Activated T-cell treated with anti-CD3 and anti-CD28 coated beads, Interleukin-2, amount 50 U/mL, for 48 hours (primary cell): ENCODE results near the gene NEUROD1.

Experiments used
- DNase-seq, 2 experiments: peaks; one replicate each; pipeline ENCODE4 v3.0.0-alpha.2; 2020

NEUROD1 gene

GRCh38 chr2:181679544-181679979 is 755 bp downstream of the NEUROD1 start:
- DNase-seq: no peak

DNA sequence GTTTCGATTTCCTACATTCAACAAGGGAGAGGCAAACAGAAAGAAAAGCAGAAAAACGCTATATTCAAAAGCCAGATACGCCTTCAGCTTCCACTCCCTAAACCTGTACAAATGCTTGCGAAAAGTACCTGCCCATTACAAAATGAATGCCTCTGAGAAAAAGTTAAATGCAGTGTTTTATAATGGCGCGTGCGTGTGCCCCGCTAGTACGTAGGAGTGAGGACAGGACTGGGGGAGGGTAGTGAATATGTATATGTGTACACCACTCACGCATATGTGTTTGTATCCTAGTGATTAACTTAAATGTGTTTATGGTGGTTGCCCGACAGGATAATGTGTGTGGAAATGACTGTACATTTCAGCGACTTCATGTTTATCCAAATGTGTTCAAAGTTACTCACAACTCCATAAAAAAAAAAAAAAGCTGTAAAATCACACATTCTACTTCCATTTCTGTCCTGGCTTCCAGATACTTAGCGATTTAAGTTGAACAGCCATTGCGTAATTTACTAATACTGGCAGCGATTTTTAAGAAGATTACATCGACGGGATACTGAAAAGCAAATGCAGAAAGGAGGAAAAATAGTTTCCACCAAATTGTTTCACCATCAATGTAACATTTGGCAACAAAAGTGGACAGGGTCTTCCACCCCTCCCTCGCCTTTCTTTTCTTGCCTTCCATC is 1.3 kb downstream of the NEUROD1 start:
- DNase-seq: no peak

DNA sequence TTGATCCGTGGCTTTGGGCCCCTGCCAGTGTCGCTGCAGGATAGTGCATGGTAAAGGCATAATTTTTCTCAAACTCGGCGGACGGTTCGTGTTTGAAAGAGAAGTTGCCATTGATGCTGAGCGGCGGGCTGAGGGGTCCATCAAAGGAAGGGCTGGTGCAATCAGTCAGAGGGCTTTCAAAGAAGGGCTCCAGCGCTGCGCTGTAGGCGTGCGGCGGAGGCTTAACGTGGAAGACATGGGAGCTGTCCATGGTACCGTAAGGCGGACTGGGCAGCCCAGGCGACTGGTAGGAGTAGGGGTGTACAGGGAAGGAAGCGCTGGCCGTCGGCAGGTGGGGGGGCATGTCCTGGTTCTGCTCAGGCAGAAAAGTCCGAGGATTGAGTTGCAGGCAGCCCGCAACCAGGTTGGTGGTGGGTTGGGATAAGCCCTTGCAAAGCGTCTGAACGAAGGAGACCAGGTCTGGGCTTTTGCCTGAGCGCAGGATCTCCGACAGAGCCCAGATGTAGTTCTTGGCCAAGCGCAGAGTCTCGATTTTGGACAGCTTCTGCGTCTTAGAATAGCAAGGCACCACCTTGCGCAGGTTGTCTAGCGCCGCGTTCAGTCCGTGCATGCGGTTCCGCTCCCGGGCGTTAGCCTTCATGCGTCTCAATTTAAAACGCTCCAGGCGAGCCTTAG is 2.3 kb downstream of the NEUROD1 start:
- peak; percentile 69 to 75 for DNase-seq

DNA sequence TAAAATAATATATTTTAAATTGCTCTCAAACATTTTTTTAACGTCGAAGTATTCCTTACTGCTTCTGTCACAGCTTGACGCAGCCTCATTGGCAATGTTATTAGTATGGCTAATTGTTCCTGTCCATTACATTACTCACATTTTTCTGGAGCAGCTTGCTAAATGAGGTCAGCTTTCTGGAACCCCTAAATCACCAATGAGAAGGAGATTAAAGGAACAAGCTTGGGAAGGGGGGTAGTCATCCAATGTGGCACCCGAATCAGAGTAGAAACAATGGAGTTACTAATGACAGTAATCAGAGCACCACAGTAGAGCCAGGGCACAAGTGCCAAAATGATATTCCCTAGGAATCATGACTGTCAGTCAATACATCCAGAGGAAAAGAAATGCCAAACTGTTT is 5.1 kb downstream of the NEUROD1 start:
- no peak for DNase-seq

- no peak for DNase-seq
These were observed 5.9 kb downstream of the NEUROD1 start for GRCh38 chr2:181674461-181674860.

- no peak for DNase-seq
These were observed 7.1 kb downstream of the NEUROD1 start for GRCh38 chr2:181673173-181673572.

DNA sequence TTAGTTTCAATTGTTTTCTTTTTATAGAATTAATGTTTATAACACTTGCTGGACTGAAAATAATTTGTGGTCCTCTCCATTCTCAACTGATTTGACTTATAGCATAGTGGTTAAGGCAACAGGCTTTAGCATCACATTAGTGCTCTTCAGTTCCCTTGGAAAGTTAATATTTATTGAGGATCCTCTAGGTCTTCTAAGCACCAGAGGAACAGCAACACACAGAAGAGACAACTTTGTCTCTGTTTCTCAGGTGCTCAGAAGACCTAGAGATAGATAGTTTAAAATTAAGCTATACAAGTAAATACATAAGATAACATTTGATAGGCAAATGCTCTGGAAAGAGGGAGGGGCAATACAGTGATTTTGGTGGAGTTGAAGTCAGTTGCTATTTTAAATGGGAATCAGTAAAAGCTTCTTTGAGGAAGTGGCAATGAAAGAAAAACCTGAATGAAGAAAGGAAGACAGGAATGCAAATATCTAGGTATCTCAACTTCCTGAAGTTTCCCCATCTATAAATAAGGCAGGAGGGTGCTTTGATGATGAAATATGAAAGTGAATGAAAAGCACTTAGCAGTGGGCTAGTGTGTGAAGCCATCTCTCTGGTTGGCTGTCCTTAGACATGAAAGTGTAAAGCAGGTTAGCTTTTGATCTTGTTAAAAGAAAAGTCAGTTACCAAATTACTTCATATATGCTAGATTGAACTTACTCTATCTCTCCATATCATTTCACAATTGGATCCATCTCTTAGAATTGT is 7.9 kb downstream of the NEUROD1 start:
- no peak for DNase-seq

- DNase-seq: no peak
These were observed 9.7 kb downstream of the NEUROD1 start for GRCh38 chr2:181670632-181671031.

DNA sequence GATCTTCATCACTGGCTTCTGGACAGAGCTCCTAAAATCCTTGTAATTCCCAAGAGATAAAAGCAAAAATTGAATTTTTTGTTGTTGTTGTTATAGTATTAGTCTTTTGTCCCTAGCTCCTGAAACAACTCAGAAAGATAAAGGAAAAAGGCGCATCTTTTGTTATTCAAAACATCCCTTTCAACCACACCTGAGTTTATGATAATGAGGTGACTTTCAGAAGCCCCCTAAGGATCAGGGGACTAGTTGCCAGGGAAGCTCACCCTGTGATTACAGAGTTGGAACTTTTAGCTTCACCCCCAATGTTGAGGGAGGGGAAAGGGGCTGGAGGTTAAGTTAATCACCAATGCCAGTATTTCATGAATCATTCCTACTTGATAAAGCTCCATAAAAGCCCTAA is 13.1 kb downstream of the NEUROD1 start:
- DNase-seq: no peak

DNA sequence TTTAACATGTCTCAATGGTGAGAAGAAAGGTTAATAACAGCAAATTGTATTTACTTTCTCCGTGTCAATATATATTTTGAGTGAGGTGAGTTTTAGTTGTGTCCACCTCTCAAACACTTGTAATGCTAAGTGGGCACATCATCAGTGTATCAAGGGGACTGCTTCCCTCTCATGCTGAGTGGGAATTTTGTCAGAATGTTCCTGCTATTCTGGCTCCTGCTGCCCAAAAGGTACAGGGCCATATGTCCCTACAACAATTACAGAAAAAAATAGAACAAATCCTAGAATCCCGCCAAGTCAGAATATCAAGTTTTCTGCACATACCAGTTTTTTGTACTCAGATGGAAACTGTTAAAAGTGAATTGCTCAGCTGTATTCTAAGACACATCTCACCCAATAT is 18.0 kb downstream of the NEUROD1 start:
- DNase-seq: no peak

GRCh38 chr2:181660181-181660580 is 20.1 kb downstream of the NEUROD1 start:
- no peak for DNase-seq

- DNase-seq: no peak
These were observed 21.9 kb downstream of the NEUROD1 start for GRCh38 chr2:181658444-181658843.

DNA sequence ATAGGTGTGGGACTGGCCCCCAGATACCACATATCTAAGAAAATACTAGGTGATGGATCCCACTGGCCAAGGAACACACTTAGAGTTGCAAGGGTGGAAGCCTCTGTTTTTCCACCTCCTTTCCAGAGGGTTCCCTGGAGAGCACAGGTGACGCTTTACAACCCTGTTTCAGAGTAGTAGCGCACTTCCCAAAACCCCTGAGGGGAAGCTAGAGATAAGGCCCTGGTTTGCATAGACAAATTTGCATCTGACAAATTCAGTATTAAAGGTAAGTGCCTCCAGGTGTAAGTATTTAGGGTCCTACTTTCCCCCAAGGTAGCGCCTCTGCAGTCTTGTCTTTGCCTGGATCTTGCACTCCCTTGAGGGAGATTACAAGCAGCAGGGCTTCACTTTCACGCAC is 22.9 kb downstream of the NEUROD1 start:
- no peak for DNase-seq

DNA sequence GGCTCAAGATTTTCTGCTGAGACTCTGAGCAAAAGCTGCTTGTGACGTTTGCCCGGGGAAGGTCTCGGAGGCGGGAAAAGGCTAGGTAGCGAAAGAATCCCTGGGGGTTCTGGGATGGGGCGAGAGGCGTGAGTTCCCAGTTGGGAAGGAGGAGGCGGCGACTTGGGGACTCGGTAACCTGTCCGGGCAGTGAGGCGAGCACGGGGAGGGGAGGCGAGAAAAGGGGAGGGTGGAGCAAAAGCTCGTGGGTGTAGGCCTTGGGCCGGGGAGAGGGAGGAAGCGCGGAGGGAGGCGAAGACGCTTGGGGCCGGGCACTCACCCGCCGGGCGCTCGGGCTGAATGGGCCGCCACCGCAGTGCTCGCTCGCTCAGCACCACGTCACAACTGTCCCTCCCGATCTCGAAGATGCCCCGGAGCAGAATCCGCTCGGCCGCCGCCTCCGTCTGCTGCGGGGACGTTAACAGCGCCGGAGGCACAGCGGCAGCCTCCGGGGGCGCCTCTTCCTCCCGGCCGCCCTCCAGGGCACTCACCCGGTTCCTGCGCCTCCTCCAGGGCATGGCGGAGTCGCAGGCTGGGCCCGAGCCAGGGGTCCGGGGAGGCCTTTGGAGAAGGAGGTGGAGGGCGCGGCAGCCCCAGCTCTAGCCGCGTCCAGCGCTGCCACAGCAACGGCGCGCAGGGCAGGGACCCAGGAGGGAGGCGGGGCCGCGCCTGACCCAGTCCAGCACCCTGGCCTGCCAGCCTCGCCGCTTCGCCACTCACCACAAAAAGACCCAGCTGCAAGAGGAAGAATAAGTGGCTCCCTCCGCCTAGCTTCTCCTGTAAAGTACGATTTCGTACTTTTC is 23.6 kb downstream of the NEUROD1 start, which contains the start of gene CERKL:
CERKL (minus strand) TSS at position 656 of the 842 bp plus-strand sequence; CDS start at position 557, 99 bp downstream.
- peak; percentile 38 to 51 for DNase-seq

GRCh38 chr2:181655519-181655918 is 24.8 kb downstream of the NEUROD1 start:
- no peak for DNase-seq

DNA sequence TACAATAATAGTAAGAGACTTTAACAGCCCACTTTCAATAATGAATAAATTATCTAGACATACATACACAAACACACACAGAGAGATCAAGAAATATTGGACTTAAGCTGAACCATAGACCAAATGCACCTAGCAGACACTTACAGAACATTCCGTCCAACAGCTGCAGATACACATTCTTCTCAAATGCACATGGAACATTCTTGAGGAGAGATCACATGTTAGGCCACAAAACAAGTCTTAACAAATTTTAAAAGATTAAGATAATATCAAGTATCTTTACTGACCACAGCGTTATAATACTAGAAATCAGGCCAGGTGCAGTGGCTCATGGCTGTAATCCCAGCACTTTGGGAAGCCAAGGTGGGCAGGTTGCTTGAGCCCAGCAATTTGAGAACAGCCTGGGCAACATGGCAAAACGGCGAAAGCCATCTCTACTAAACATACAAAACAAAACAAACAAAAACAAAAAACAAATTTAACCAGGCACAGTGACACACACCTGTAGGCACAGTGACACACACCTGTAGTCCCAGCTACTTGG is 30.8 kb downstream of the NEUROD1 start:
- no peak for DNase-seq

GRCh38 chr2:181648478-181649155 is 31.7 kb downstream of the NEUROD1 start:
- no peak for DNase-seq

DNA sequence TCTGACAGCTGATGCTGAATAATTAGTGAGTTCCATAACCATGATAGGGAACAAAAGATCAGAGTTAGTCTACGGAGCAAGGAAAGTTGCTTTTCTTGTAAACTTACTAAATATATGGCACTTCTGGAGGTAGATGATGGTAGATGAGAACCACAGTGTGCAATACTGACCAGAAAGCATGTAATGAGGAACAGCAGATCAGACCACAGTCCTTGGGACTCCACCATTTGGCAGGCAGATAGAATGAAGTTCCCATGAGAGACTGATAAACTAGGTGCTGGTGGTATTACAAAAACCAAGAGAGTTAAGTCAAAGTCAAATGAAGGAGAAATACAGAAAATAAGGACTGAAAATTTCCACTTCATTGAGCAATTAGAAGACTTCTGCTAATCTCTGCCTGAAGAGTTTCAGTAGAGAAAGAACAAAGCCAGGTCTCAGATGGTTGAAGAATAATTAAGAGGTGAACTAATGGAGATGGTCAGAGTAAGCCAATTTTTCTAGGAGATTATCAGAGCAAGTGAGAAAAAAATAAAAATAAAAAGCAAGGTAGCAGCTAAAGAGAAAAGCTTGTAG is 33.8 kb downstream of the NEUROD1 start:
- no peak for DNase-seq

DNA sequence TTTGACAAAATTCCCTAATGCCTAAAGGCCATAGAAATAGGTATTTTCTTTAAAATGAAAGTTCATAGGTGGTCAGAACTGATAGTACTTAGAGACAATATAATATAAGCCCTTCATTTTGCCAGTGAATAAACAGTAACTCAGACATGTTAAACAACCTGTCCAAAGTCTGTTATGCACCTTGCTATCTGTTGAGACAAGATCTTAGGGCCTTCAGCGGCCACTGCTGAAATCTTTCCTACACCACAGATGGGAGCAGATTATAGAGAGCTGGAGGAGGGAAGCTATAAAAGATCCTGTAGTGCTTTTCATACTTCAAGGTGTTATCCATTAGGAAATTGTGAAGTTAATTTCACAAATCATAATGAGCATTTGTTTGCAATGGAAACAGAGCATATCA is 37.2 kb downstream of the NEUROD1 start:
- DNase-seq: no peak

- DNase-seq: no peak
These were observed 38.2 kb downstream of the NEUROD1 start for GRCh38 chr2:181642086-181642485.

DNA sequence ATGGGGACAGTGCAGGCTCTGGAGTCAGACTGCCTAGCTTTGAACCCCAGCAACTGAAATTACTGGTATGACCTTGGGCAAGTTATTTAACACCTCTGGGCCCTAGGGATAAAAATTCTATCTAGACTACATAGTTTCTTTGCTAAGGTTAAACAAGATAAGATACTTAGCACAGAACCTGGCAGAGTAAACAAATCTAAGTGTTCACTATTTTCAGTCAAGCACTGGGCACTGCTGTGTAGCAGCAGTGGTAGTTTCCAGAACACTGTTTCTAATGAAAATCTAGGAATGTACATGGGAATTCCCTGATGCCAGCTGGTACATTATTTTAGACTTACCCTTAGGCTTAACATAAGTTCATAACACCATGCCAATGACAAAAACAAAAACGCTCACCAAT is 40.6 kb downstream of the NEUROD1 start:
- DNase-seq: no peak
